HG03469 (cell line): ENCODE results near the gene SKIL.

ENCODE experiments used
- ATAC-seq: cut with Tn5 transposase; IDR thresholded peaks from one replicate; pipeline ENCODE4 v1.9.1; 2021; ENCODE audit warnings: mild to moderate bottlenecking, moderate library complexity, moderate number of reproducible peaks; ENCODE audit not compliant: unreplicated experiment

Gene SKIL

GRCh38 chr3:170346481-170347392, 10.8 kb upstream of the SKIL start:
- peak; percentile 51 for ATAC-seq

GRCh38 chr3:170350515-170351413, 6.8 kb upstream of the SKIL start:
- no peak for ATAC-seq

- ATAC-seq: peak; percentile 21
These were observed 4.6 kb upstream of the SKIL start for GRCh38 chr3:170352936-170353335.

- ATAC-seq: no peak
These were observed 4.0 kb upstream of the SKIL start for GRCh38 chr3:170353485-170353884.

- no peak for ATAC-seq
These were observed 2.8 kb upstream of the SKIL start for GRCh38 chr3:170354760-170355159.

GRCh38 chr3:170355738-170356595, 1.5 kb upstream of the SKIL start:
- peak; percentile 4 for ATAC-seq

- peak; percentile 25 for ATAC-seq
These were observed 829 bp upstream of the SKIL start for GRCh38 chr3:170356596-170357175.

GRCh38 chr3:170358042-170359010, 811 bp downstream of the SKIL start:
- ATAC-seq: no peak

- ATAC-seq: no peak
These were observed 1.7 kb downstream of the SKIL start for GRCh38 chr3:170359178-170359704.

GRCh38 chr3:170360466-170360865, 3.0 kb downstream of the SKIL start:
- ATAC-seq: no peak

- no peak for ATAC-seq
These were observed 3.4 kb downstream of the SKIL start for GRCh38 chr3:170360916-170361315.

GRCh38 chr3:170361711-170362110, 4.2 kb downstream of the SKIL start:
- no peak for ATAC-seq

- no peak for ATAC-seq
These were observed 6.0 kb downstream of the SKIL start for GRCh38 chr3:170363471-170363994.

GRCh38 chr3:170364965-170365364, 7.5 kb downstream of the SKIL start:
- no peak for ATAC-seq

GRCh38 chr3:170367797-170368196, 10.3 kb downstream of the SKIL start:
- no peak for ATAC-seq

- ATAC-seq: no peak
These were observed 11.4 kb downstream of the SKIL start for GRCh38 chr3:170368921-170369320.

- no peak for ATAC-seq
These were observed 14.8 kb downstream of the SKIL start for GRCh38 chr3:170372190-170372879.

GRCh38 chr3:170383567-170383966, 26.1 kb downstream of the SKIL start:
- no peak for ATAC-seq
